Colonic mucosa (tissue), 4 donors: ENCODE results near the gene IRGC. TPM values are rescaled to one million over a fixed set of nuclear protein-coding genes. Genes with fewer than 3 reads are reported as not detected.

Source experiments
- DNase-seq: peaks from one replicate; pipeline ENCODE4 v3.0.0-alpha.2; 2020
- H3K27ac ChIP-seq: fragments of 200-600 bp; one replicate; pipeline ENCODE4 v1.8.0; 2021
- H3K27me3 ChIP-seq: fragments of 200-600 bp; one replicate; pipeline ENCODE4 v1.8.0; 2021
- H3K36me3 ChIP-seq: fragments of 200-600 bp; one replicate; pipeline ENCODE4 v1.8.0; 2021
- H3K4me1 ChIP-seq: fragments of 200-600 bp; one replicate; pipeline ENCODE4 v1.8.0; 2021; ENCODE audit warnings: mild to moderate bottlenecking
- H3K4me3 ChIP-seq: fragments of 200-600 bp; one replicate; pipeline ENCODE4 v1.8.0; 2021
- H3K9ac ChIP-seq, 2 donors: one replicate each; pipeline ENCODE4 v1.7.0; 2013; ENCODE audit warnings: control low read depth in 2 of 2, low read depth in 2 of 2, low read length in 2 of 2
- H3K9me3 ChIP-seq: fragments of 200-600 bp; one replicate; pipeline ENCODE4 v1.8.0; 2021
- intact Hi-C: fragments of 100-400 bp; cut with DNase I; formaldehyde crosslinking; loops from one replicate; pipeline ENCODE4 v1.14.1; 2022
- total RNA-seq, 2 donors: library from RNA; stranded (reverse); fragmentation: NEBNext Ultra II Directional in 1 of 2; extraction: Animal tissue kit (Norgen Biotek cat#: 25700) in 1 of 2; gene quantifications; one replicate each; pipeline ENCODE4 v1.2.1, GENCODE V29; 2021
- TF ChIP-seq, protein P1 (sequence below): fragments of 200-600 bp; IDR thresholded peaks from one replicate; pipeline ENCODE4 v1.8.0; 2022; ENCODE audit warnings: antibody characterized with exemption, mild to moderate bottlenecking
- donor health status: healthy.
- donor health status: DM: no; HTN: no; CAD: no.
- donor health status: DM: no; HTN: no; CAD: no.

Gene IRGC
- total RNA-seq, 2 donors from 2014 or later, result not detected

DNA sequence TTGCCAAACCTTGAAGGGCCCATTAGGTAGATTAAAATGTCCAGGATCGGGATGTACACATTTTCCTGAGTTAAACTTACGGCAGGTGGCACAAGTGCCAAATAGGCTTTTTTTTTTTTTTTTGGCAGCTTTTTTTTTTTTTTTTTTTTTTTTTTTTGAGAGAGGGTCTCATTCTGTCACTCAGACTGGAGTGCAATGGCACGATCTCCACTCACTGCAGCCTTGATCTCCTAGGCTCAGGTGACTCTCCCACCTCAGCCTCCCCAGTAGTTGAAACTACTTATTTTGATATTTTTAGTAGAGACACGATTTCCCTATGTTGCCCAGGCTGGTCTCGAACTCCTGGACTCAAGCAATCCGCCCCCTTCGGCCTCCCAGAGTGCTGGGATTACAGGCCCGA, 9.0 kb downstream of the IRGC start:
- no peak for DNase-seq
- Histone ChIP-seq H3K36me3 (no peaks in the 10 kb centered on the region), H3K4me3 (no peak overlapping the region), H3K27ac (no peak overlapping the region), H3K4me1 (no peaks in the 10 kb centered on the region), H3K9ac (no peak overlapping the region), H3K9me3 (no peaks in the 10 kb centered on the region), H3K27me3 (no peaks in the 10 kb centered on the region)
- intact Hi-C loops, result no loop called here
- TF ChIP-seq, protein P1, sequence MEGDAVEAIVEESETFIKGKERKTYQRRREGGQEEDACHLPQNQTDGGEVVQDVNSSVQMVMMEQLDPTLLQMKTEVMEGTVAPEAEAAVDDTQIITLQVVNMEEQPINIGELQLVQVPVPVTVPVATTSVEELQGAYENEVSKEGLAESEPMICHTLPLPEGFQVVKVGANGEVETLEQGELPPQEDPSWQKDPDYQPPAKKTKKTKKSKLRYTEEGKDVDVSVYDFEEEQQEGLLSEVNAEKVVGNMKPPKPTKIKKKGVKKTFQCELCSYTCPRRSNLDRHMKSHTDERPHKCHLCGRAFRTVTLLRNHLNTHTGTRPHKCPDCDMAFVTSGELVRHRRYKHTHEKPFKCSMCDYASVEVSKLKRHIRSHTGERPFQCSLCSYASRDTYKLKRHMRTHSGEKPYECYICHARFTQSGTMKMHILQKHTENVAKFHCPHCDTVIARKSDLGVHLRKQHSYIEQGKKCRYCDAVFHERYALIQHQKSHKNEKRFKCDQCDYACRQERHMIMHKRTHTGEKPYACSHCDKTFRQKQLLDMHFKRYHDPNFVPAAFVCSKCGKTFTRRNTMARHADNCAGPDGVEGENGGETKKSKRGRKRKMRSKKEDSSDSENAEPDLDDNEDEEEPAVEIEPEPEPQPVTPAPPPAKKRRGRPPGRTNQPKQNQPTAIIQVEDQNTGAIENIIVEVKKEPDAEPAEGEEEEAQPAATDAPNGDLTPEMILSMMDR, result no peak

GRCh38 chr19:43725468-43725867, 9.6 kb downstream of the IRGC start:
- Histone ChIP-seq H3K36me3 (no peaks in the 10 kb centered on the region), H3K4me1 (no peaks in the 10 kb centered on the region), H3K27me3 (no peaks in the 10 kb centered on the region), H3K27ac (no peak overlapping the region), H3K4me3 (no peak overlapping the region), H3K9me3 (no peaks in the 10 kb centered on the region), H3K9ac (no peak overlapping the region)
- TF ChIP-seq, protein P1, result no peak
- DNase-seq, result no peak
- intact Hi-C loops, result no loop called here

DNA sequence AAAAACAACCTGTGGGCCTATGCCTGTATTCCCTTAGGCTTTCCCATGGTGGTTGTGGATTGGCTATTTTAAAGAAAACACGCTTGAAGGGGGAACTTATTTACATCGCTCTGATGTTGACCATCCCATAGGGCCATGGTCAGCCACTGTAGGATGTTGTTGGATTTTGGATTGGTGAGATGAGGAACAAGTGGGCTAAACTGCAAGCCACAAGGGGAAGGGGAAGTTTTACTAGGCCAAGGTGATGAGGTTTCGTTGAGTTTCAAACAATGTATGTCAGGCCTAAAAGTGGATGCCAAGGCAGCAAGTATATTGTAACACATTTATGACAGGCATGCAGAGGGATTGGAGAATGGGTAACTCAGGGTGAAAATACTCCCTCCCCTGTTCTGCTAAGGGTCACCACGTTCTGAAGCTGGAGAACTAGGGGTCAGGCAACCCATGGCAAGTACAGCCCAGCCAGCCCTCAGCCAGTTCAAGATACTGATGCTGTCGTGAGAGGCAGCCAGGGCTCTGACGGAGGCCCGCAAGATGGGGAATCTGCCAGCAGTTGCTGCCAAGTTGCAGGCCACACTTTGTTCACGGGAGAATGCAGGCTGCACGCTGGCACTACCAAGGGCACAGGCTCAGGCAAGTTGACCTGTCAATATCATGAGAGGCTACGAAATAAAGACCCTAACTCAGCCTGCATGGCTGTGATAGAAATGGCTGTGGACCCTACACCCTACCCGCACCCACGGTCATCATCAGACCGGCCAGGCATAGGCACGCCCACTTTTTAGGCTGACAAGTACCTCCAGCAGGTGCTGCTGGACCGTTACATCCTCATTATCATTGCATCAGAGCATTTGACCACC, 11.1 kb downstream of the IRGC start:
- Histone ChIP-seq H3K4me1 (no peaks in the 10 kb centered on the region), H3K4me3 (no peak overlapping the region), H3K27me3 (no peaks in the 10 kb centered on the region), H3K36me3 (peaks cover under 1% of the 10 kb centered on the region), H3K27ac (no peak overlapping the region), H3K9ac (no peak overlapping the region), H3K9me3 (no peaks in the 10 kb centered on the region)
- intact Hi-C loops, result no loop called here
- TF ChIP-seq, protein P1, result no peak
- no peak for DNase-seq

GRCh38 chr19:43727593-43727853, 11.6 kb downstream of the IRGC start:
- Histone ChIP-seq H3K9ac (no peak overlapping the region), H3K27ac (no peak overlapping the region), H3K27me3 (no peaks in the 10 kb centered on the region), H3K4me1 (no peaks in the 10 kb centered on the region), H3K36me3 (peaks cover 6% of the 10 kb centered on the region), H3K4me3 (no peak overlapping the region), H3K9me3 (no peaks in the 10 kb centered on the region)
- intact Hi-C loops, result no loop called here
- TF ChIP-seq, protein P1, result no peak
- DNase-seq, result no peak

- H3K4me3 ChIP-seq, result no peak overlapping the region
- no peaks in the 10 kb centered on the region for H3K27me3 ChIP-seq
- DNase-seq, result no peak
- H3K36me3 ChIP-seq, result peaks cover 8% of the 10 kb centered on the region
- no peak overlapping the region for H3K9ac ChIP-seq
- H3K4me1 ChIP-seq, result no peaks in the 10 kb centered on the region
- no peaks in the 10 kb centered on the region for H3K9me3 ChIP-seq
- no peak overlapping the region for H3K27ac ChIP-seq
- TF ChIP-seq, protein P1, result no peak
- intact Hi-C loops, result no loop called here
Observed at GRCh38 chr19:43729919-43730318, 14.0 kb downstream of the IRGC start.
